Kidney epithelial cell (primary cell): ENCODE data around the gene ASPA. TPM values are rescaled to one million over a fixed set of nuclear protein-coding genes. Genes with fewer than 3 reads are reported as not detected.

Experiments
- DNase-seq: peaks from one replicate; pipeline ENCODE4 v3.0.0-alpha.2; 2010; ENCODE audit warnings: low read depth
- H3K27me3 ChIP-seq: 2 replicates; pipeline ENCODE4 v1.6.0; 2011; ENCODE audit warnings: low read length; ENCODE audit not compliant: control insufficient read depth, insufficient read depth
- H3K36me3 ChIP-seq: 2 replicates; pipeline ENCODE4 v1.5.1; 2011; ENCODE audit warnings: low read length; ENCODE audit not compliant: control insufficient read depth, insufficient read depth
- H3K4me3 ChIP-seq: 2 replicates; pipeline ENCODE4 v1.5.1; 2011; ENCODE audit warnings: low read depth, mild to moderate bottlenecking, control low read depth, low read length
- CTCF ChIP-seq: IDR thresholded peaks from 2 replicates; pipeline ENCODE4 v1.5.1; 2011; ENCODE audit warnings: mild to moderate bottlenecking, moderate library complexity, low read length, control low read depth, inconsistent platforms; ENCODE audit not compliant: insufficient read depth, poor library complexity, severe bottlenecking
- total RNA-seq: library from RNA; depleted of rRNA; stranded (reverse); fragments of >200 nt; gene quantifications from 2 replicates; pipeline ENCODE4 v1.2.3, GENCODE V29; 2015

Gene ASPA
- total RNA-seq, 1 donor from 2014 or later = not detected

DNA sequence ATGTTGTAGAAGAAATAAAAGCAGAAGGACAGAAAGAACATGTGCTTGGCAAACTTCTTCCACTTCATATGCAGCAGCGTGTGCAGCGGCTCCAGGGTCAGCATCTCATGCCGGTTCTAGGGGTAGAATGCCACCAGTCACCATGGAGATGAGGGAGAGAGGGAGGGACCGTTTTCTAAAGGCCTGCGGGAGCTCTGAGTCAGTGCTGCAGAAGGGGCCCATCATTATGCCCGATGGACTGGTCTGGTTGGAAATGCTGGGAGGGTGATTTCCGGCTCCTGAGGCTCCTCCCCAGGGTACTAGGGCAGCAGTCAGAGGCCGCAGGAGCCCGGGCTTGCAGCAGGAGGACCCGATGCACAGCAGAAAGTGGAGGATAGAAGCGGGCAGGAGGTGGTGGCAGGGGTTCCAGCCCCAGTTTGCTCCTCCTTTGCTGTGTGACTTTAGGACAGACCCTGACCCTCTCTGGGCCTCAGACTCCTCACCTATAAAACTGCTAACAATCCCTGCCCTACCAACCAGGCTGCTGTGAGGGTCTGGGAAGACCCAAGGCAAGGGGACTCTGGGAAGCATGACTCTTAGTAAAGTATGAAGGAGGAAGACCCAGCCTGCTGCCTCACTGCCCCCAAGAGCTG, 53.2 kb downstream of the ASPA start:
- DNase-seq = no peak
- H3K27me3 ChIP-seq = no peaks in the 10 kb centered on the region
- TF ChIP-seq CTCF = no peak
- no peaks in the 10 kb centered on the region for H3K36me3 ChIP-seq
- no peak overlapping the region for H3K4me3 ChIP-seq

DNA sequence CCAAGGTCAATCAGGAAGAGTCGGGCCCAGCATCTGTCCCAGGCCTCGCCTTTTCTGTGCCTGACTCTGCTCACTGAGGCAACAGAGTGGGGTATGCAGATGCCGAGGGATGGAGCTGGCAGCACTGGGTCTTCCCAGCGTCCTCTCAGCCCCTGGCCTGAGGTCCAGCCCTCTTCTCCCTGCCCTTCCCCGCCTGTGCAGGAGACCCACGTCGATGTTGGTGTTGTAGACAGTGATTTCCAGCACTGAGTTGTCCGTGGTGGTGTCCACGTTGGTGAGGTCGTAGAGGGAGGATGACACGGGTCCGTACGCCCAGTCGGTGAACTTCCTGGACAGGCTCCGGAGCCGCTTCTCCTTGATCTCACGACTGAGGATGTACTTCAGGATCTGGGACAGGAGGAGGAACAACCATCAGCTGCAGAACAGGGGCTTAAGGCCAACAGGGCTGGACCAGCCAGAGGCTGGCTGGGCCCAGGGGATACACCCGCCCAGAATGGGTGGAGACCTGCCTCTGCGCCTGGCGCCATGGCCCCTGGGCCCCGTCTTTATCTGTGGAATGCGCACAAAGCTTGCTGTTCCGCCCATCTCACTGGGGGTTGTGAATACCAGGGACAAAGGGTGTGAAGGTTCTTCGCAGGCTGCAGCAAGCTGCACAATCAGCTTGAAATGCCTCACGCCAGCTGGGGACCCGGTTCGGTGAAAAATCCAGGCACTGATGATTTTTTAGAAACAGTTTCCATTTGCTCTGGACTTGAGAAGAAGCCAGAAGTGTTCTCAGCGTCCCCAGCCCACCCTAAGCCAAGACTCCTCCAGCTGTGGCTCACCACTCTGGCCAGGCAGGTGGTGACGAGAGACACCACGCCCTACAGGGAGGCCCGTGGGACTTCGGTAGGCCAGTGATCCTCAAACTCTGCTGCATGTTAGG, 54.3 kb downstream of the ASPA start:
- no peak for TF ChIP-seq CTCF
- no peak for DNase-seq
- Histone ChIP-seq H3K27me3 (no peaks in the 10 kb centered on the region), H3K36me3 (no peaks in the 10 kb centered on the region), H3K4me3 (no peak overlapping the region)

DNA sequence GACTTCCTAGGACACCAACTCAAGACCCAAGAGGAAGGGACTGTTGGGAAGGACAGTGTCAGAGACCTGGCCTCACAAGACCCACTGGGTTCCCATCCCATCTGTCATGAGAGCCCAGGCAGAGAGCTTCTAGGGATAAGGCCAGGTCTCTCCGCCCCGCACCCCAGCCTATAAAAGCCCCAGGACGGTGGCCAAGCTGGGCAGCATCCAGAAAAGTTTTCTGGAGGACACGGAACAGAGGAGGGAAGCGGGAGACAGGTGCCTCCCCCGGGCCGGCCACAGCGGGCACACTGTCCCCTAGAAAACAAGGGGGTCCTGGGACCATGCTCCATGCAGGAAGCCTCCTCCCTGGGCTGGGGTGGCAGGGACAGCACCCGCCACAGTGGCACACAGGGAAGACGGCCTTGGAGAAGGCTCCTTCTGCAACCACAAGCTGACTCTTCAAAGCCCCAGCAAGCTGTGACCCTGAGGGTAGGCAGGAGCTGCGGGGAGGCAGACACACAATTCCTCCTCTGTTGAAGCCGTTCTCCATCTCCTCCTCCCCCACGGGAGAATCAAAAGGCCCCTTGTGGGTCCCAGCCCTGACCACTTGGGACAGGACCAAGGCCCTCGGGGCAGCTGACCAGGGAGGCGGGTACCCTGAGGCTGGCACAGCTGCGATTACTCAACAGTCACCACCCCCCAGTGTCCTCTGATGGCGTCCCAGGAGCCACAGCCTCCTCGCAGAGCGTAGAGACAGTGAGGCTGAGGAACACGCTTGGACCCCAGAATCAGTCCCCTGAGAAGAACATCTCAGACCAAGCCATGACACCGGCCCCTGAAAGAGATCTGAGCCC, 55.7 kb downstream of the ASPA start:
- no peak for DNase-seq
- H3K27me3 ChIP-seq = no peaks in the 10 kb centered on the region
- H3K36me3 ChIP-seq = no peaks in the 10 kb centered on the region
- TF ChIP-seq CTCF = no peak
- no peak overlapping the region for H3K4me3 ChIP-seq

DNA sequence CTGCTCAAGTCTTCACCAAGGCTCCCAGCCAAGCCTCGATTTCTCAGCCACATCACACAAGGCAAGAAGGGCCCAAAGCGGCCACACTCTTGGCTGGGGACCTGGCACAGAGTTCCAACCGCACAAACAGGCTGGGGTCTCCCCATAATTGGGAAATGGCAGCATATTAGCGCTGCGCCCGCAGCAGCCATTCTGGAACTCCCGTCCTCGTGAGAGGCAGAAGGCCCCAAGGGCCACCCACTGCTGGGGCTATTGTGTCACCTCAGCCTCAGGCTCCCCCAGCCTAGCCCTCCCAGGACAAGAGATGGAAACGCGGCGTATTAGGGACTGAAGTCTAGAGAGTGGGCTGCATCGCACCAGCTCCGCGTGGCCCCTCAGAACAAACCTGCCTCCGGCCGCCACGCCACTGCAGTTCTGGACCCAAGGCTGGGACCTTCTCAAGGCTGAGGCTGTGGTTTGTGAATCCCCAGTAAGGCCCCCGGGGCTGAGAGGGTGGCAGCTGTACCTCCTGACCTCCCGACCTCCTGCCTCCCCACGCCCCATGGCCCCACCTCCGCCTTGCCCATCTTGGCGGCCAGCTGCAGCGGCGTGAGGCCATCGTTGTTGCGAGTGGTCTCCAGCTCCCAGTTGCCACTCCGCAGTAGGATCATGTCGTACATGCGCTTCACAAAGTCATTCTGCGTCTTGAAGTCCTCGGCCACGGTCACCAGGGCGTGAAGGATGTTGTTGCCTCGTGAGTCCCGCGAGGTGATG, 56.5 kb downstream of the ASPA start:
- Histone ChIP-seq H3K27me3 (no peaks in the 10 kb centered on the region), H3K4me3 (no peak overlapping the region), H3K36me3 (no peaks in the 10 kb centered on the region)
- no peak for DNase-seq
- no peak for TF ChIP-seq CTCF

DNA sequence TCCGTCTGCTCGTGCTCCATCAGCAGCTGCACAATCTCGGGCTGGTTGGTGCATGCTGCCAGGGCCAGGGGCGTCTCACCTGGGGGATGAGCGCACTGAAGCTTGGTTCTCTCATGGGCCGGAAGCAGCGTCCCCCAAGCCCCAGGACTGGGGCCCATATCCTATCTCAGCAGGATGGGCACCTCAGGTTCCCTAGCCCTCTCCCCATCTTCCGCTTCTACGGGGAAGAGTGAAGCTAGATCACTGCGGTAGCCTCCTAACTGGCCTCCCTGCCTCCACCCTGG, 57.0 kb downstream of the ASPA start:
- Histone ChIP-seq H3K36me3 (no peaks in the 10 kb centered on the region), H3K27me3 (no peaks in the 10 kb centered on the region), H3K4me3 (no peak overlapping the region)
- DNase-seq = no peak
- TF ChIP-seq CTCF = no peak
